Choroid plexus epithelial cell (primary cell): ENCODE results near the gene FAM83F.

Source experiments
- DNase-seq: peaks from one replicate; pipeline ENCODE4 v3.0.0-alpha.2; 2010; ENCODE audit warnings: low read depth
- H3K4me3 ChIP-seq: 2 replicates; pipeline ENCODE4 v1.5.1; 2011; ENCODE audit warnings: low read depth, mild to moderate bottlenecking, control low read depth, low read length, moderate library complexity
- TF ChIP-seq, protein P1 (sequence below): conservative IDR thresholded peaks from 2 replicates; pipeline ENCODE4 v1.5.1; 2011; ENCODE audit warnings: low read depth, mild to moderate bottlenecking, control low read depth, inconsistent platforms, low read length, moderate library complexity

FAM83F gene

DNA sequence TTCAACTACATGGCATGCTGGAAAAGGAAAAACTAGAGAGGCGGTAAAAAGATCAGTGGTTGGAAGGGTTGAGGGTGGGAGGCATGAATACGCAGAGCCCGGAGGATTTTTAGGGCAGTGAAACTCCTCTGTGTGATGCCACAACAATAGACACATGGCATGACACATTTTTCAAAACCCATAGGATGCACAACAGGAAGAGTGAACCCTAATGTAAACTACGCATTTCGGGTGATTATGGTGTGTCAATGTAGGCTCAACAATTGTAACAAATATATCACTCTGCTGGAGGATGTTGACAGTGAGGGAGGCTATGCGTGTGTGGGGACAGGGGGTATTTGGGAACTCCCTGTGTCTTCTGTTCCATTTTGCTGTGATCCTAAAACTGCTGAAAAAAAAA is 15.7 kb upstream of the FAM83F start:
- TF ChIP-seq, protein P1, sequence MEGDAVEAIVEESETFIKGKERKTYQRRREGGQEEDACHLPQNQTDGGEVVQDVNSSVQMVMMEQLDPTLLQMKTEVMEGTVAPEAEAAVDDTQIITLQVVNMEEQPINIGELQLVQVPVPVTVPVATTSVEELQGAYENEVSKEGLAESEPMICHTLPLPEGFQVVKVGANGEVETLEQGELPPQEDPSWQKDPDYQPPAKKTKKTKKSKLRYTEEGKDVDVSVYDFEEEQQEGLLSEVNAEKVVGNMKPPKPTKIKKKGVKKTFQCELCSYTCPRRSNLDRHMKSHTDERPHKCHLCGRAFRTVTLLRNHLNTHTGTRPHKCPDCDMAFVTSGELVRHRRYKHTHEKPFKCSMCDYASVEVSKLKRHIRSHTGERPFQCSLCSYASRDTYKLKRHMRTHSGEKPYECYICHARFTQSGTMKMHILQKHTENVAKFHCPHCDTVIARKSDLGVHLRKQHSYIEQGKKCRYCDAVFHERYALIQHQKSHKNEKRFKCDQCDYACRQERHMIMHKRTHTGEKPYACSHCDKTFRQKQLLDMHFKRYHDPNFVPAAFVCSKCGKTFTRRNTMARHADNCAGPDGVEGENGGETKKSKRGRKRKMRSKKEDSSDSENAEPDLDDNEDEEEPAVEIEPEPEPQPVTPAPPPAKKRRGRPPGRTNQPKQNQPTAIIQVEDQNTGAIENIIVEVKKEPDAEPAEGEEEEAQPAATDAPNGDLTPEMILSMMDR = no peak
- no peak for DNase-seq
- no peak overlapping the region for H3K4me3 ChIP-seq

DNA sequence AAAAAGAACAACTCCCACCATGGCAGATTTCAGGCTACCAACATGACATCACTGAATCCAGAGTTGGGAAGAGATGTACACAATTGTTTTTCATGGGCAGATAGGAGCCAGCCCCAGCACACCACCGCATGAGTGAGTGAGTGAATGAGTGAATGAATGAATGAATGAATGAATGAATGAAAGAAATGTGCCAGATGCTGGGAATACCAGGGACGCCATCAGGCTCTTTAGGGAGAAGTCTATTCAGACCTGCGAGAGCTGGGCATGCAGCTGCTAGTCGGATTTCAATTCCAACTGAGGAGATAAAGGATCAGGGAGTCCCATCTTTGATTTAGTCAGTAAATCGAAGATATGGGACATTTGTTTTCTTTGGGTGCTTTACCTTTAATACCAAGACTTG is 15.3 kb upstream of the FAM83F start:
- H3K4me3 ChIP-seq = no peak overlapping the region
- no peak for DNase-seq
- TF ChIP-seq, protein P1 = no peak

DNA sequence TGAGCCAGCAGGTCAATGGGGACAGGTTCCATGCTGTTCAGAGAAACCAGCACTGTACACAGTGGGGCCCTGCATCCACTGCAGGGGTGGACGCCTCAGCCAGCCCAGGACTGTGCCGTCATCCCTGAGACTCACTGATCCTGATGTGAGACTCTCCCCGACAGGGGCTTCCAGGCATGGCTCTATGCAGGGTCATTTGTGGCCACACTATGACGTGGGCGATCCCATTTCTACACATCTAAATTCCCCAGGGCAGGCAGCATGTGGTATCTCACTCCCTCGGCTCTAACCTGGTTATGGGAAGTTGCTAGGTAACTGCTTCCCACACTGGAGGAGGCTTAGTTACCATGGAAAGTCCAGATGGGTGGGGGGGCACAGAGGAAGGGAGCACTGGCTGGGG is 14.2 kb upstream of the FAM83F start:
- DNase-seq = peak; percentile 55
- H3K4me3 ChIP-seq = no peak overlapping the region
- TF ChIP-seq, protein P1 = no peak

DNA sequence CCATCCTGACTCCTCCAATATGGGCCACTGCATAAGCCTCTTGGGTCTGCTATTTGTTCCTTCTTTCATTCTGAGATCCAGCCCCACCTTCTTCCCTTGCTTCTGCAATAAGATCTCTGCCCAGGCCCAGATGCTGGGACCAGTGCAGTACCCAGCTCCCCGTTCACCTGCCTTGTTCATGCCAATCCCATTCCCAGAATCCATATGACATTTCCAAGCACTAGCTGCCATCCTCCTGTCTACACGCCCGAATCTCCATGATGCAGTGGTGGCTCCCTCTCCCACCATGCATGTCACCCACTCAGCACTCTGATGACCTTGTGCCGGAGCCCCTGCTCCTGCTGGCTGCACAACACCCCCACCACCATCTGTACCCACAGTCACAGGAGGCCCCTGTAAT is 11.4 kb upstream of the FAM83F start:
- no peak for DNase-seq
- TF ChIP-seq, protein P1 = no peak
- no peak overlapping the region for H3K4me3 ChIP-seq

DNA sequence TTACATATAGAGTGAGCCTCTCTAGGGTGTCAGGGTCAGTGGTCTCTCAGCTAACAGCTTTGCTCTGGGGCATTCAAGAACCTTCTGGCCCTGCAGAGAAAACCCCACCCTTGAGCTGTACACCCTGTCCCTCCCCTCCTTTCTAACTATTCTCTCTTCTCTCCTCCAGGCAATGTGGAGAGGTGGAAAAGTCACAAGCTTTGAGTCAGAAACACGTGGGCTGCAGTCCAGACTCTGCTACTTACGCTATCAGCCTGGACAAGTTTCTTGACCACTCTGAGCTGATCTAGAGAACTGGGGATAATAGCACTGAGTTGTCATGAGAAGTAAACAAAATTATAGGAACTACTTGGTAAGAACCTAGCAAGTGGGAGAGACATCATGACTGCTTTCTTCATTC is 10.7 kb upstream of the FAM83F start:
- TF ChIP-seq, protein P1 = no peak
- H3K4me3 ChIP-seq = no peak overlapping the region
- peak; percentile 81 for DNase-seq

DNA sequence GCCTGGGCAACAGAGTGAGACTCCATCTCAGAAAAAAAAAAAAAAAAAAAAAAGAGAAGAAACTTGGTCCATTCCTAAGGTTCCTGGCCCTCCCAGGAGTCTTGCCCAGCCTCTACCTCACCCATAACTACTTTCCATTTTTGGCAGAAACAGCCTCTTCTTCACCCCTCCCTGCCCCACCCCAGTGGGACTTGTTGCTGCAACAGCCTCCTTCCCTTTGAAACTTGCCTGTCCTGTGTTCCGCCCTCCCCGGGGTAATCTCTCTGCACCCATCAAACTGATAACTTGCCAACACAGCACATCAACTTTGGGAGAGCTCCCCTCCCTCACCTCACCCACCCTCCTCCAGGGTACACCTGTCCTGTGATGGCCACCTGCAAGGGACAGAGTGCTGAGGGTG is 10.0 kb upstream of the FAM83F start:
- TF ChIP-seq, protein P1 = no peak
- DNase-seq = no peak

DNA sequence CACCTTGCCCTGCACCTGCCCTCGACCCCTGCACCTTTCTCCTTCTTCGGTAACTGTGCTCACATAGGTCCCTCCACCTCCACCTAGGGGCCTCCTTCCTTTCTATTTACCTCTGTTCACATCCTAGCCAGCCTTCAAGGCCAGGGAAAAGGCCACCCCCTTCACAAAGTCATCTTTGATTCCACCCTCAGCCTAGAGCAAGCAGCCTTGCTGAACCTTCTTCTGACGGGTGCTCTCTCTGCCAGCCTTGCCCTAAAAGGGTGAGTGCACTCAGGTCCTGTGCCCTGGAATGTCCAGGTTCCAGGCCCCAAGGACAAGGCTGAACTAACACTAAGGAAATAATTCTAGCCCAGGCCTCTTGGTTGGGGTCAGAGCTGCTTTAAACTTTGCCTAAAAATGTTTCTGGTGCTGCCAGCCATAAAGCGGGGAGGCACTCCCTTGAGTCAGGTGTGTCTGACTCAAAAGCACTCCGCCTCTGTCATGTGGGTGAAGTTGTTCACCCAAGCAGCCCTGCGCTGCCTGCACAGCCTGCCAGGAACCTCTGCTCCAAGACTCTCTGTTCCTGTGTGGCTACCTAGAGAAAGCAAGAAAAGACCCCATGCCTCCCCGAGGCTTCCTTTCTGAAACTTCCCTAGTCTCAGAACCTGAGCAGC is 9.2 kb upstream of the FAM83F start:
- TF ChIP-seq, protein P1 = no peak
- DNase-seq = no peak
- no peak overlapping the region for H3K4me3 ChIP-seq

More for the DNA sequence above, 10.0 kb upstream of the FAM83F start:
- H3K4me3 ChIP-seq = no peak overlapping the region
